K562 (cell line): ENCODE data around the gene SRD5A1. TPM values are rescaled to one million over a fixed set of nuclear protein-coding genes. Genes with fewer than 3 reads are reported as not detected.
A peak's percentile ranks its signal among the peaks of the same experiment; 100 is the strongest.

Experiments used
- ATAC-seq: fragments of 200-7000 bp; cut with Tn5 transposase; 3 replicates; pipeline ENCODE4 v1.9.1; 2020; ENCODE audit warnings: moderate library complexity
- BruUV-seq: library from RNA; stranded (reverse); fragments of 400-500 nt; replicated peaks from 2 replicates; lab custom pipeline; 2021; lab: Mats Ljungman, UMichigan
- CTCF ChIA-PET: fragments of 300-600 bp; formaldehyde crosslinking; extraction: SDS; loops from one replicate; lab custom pipeline; 2021; ENCODE audit warnings: low intra/inter-chr PET ratio; lab: Yijun Ruan, JAX
- POLR2A ChIA-PET: fragments of 300-600, 350-650 bp; sonication (Branson Sonifier 250); formaldehyde crosslinking; extraction: SDS; loops from one replicate; lab custom pipeline; 2021; ENCODE audit warnings: antibody characterized with exemption, inconsistent platforms; lab: Yijun Ruan, JAX
- DNase-seq, 4 experiments: peaks; one replicate each; pipeline versions ENCODE4 v3.0.0 to v3.0.0-alpha.2; 2011 to 2018; ENCODE audit warnings: low spot score in 3 of 4, mixed read lengths in 3 of 4; ENCODE audit errors: extremely low read depth in 1 of 4
- FAIRE-seq: peaks from 2 replicates; lab custom pipeline; 2011; peaks lifted over from hg19 to GRCh38; lab: Jason Lieb, UNC
- H2AFZ ChIP-seq: 2 replicates; pipeline ENCODE4 v1.6.0; 2011; ENCODE audit warnings: low read depth, low read length, control low read depth, inconsistent platforms
- H3K27ac ChIP-seq: fragments of 200-600 bp; 3 replicates; pipeline ENCODE4 v1.8.0; 2011; ENCODE audit warnings: low read depth, mild to moderate bottlenecking, control low read depth, inconsistent platforms, low read length, moderate library complexity, mixed read lengths; ENCODE audit errors: extremely low read depth
- H3K27me3 ChIP-seq, 2 experiments: fragments of 300-600 bp in 1 of 2; 2 replicates in 1 of 2; 3 replicates in 1 of 2; pipeline versions ENCODE4 v1.6.0 to v1.8.0; 2011; ENCODE audit warnings: inconsistent platforms in 2 of 2, low read length in 2 of 2, mild to moderate bottlenecking in 1 of 2, mixed read lengths in 1 of 2, moderate library complexity in 1 of 2; ENCODE audit not compliant: control insufficient read depth in 2 of 2, insufficient read depth in 2 of 2
- H3K36me3 ChIP-seq: fragments of 300-600 bp; 3 replicates; pipeline ENCODE4 v1.8.0; 2011; ENCODE audit warnings: mild to moderate bottlenecking, low read length, inconsistent platforms; ENCODE audit not compliant: control insufficient read depth, insufficient read depth
- H3K4me1 ChIP-seq, 2 experiments: fragments of 200-600 bp in 1 of 2; replicated peaks in 1 of 2; 2 replicates in 1 of 2; 3 replicates in 1 of 2; pipeline versions ENCODE4 v1.5.1 to v1.8.0; 2011; ENCODE audit warnings: inconsistent platforms in 2 of 2, low read length in 2 of 2, mild to moderate bottlenecking in 1 of 2, mixed read lengths in 1 of 2, moderate library complexity in 1 of 2; ENCODE audit not compliant: control insufficient read depth in 2 of 2, insufficient read depth in 2 of 2
- H3K4me2 ChIP-seq: 2 replicates; pipeline ENCODE4 v1.6.1; 2011; ENCODE audit warnings: low read length, control low read depth, inconsistent platforms, mixed read lengths; ENCODE audit not compliant: insufficient read depth
- H3K4me3 ChIP-seq: fragments of 200-600 bp; sonication (generic), shearing (Covaris generic); 2 replicates; pipeline ENCODE4 v1.5.1; 2016; ENCODE audit warnings: control low read depth, inconsistent platforms
- H3K79me2 ChIP-seq: fragments of 200-600 bp; 3 replicates; pipeline ENCODE4 v1.8.0; 2011; ENCODE audit warnings: low read length, inconsistent platforms; ENCODE audit not compliant: control insufficient read depth, insufficient read depth
- H3K9ac ChIP-seq, 2 experiments: 2 replicates each; pipeline versions ENCODE4 v1.6.0 to v1.6.1; 2011; ENCODE audit warnings: low read depth in 2 of 2, low read length in 2 of 2, control low read depth in 1 of 2, inconsistent platforms in 1 of 2, mild to moderate bottlenecking in 1 of 2, mixed read lengths in 1 of 2; ENCODE audit not compliant: insufficient read depth in 1 of 2
- H3K9me1 ChIP-seq: one replicate; pipeline ENCODE4 v1.6.0; 2011; ENCODE audit warnings: inconsistent platforms, mild to moderate bottlenecking, low read length, moderate library complexity; ENCODE audit not compliant: control insufficient read depth, insufficient read depth
- H3K9me3 ChIP-seq: replicated peaks from 2 replicates; pipeline ENCODE4 v1.5.1; 2011; ENCODE audit warnings: low read depth, low read length, inconsistent platforms; ENCODE audit not compliant: control insufficient read depth, insufficient read depth
- H4K20me1 ChIP-seq: replicated peaks from 2 replicates; pipeline ENCODE4 v1.6.1; 2011; ENCODE audit warnings: low read length, inconsistent platforms, mixed read lengths; ENCODE audit not compliant: control insufficient read depth, insufficient read depth
- ARID2 ChIP-seq: fragments of 450-650 bp; IDR thresholded peaks from 2 replicates; pipeline ENCODE4 v1.6.1; 2017; ENCODE audit warnings: antibody characterized with exemption, mild to moderate bottlenecking
- C11orf30 ChIP-seq: fragments of 450-650 bp; IDR thresholded peaks from 2 replicates; pipeline ENCODE4 v1.6.1; 2016; ENCODE audit warnings: low read depth, mild to moderate bottlenecking
- EZH2 ChIP-seq: IDR thresholded peaks from 2 replicates; pipeline ENCODE4 v1.6.1; 2012; ENCODE audit warnings: low read depth, mild to moderate bottlenecking, inconsistent platforms, low read length, borderline replicate concordance
- HMG20B ChIP-seq: fragments of 250-450 bp; sonication (Bioruptor Pico); IDR thresholded peaks from 2 replicates; pipeline ENCODE4 v1.5.0; 2021; ENCODE audit warnings: mild to moderate bottlenecking
- MAFF ChIP-seq: IDR thresholded peaks from 2 replicates; pipeline ENCODE4 v1.6.1; 2012; ENCODE audit warnings: low read length, improper control_type of control experiment
- MTA2 ChIP-seq: fragments of 450-650 bp; IDR thresholded peaks from 2 replicates; pipeline ENCODE4 v1.6.1; 2016; ENCODE audit warnings: low read depth
- STAT5A ChIP-seq: IDR thresholded peaks from 2 replicates; pipeline ENCODE4 v1.6.1; 2012; ENCODE audit warnings: low read length, inconsistent platforms, borderline replicate concordance
- ZNF197 ChIP-seq: fragments of 200-800 bp; sonication (Bioruptor generic); IDR thresholded peaks from 2 replicates; pipeline ENCODE4 v1.6.1; 2016; ENCODE audit warnings: low read depth, missing genetic modification characterization, missing compliant biosample characterization
- ZNF695 ChIP-seq: fragments of 450-650 bp; formaldehyde crosslinking; IDR thresholded peaks from 2 replicates; pipeline ENCODE4 v1.4.0; 2020; ENCODE audit warnings: mild to moderate bottlenecking, moderate library complexity
- WGBS: fragments of 100-300 bp; shearing (Covaris generic); methylation state at CpG from one replicate; pipeline ENCODE4 v1.1.6; 2016; ENCODE audit warnings: low coverage, mixed read lengths; ENCODE audit not compliant: insufficient coverage; ENCODE audit errors: missing lambda C conversion rate; 5-methylcytosine and 5-hydroxymethylcytosine counted together
- in situ Hi-C: fragments of 300-500 bp; cut with MboI; formaldehyde crosslinking; loops from 4 replicates; pipeline ENCODE4 v1.15.0; 2018; ENCODE audit warnings: inconsistent platforms, mixed read lengths
- intact Hi-C: fragments of 100-400 bp; cut with micrococcal nuclease; formaldehyde crosslinking; loops from 2 replicates; pipeline ENCODE4 v1.14.2; 2022
- polyA plus RNA-seq, 8 experiments: library from polyadenylated mRNA; depleted of rRNA in 4 of 8; stranded (reverse) in 5 of 8; unstranded in 3 of 8; fragments of >200 nt; fragmentation: Nextera tagmentation in 2 of 8; fragmentation: Illumina TruSeq in 1 of 8; extraction: Ambion mirVana in 2 of 8; extraction: Trizol in 1 of 8; gene quantifications; 2 replicates each; pipeline versions ENCODE4 v1.2.1 to v1.2.3, GENCODE V29; 2011 to 2014; ENCODE audit warnings: inconsistent platforms in 1 of 8, missing spikeins in 1 of 8
- total RNA-seq, 7 experiments: library from RNA; depleted of rRNA in 6 of 7; stranded (reverse); fragments of >200 nt in 6 of 7; fragmentation: Illumina TruSeq in 2 of 7; extraction: Trizol in 2 of 7; gene quantifications; 2 replicates each; pipeline versions ENCODE4 v1.2.1 to v1.2.3, GENCODE V29; 2011 to 2021; ENCODE audit warnings: low replicate concordance in 1 of 7
- TF ChIP-seq, protein P1 (sequence below): sonication (generic); formaldehyde crosslinking; IDR thresholded peaks from 2 replicates; pipeline ENCODE4 v1.8.0; 2022; ENCODE audit warnings: mild to moderate bottlenecking, missing genetic modification reagents, borderline replicate concordance
- TF ChIP-seq, protein P2 (sequence below): fragments of 250-450 bp; sonication (Bioruptor Pico); IDR thresholded peaks from 2 replicates; pipeline ENCODE4 v1.4.0; 2020; ENCODE audit warnings: mild to moderate bottlenecking, moderate library complexity
- TF ChIP-seq, protein P3 (sequence below), 2 experiments: fragments of 450-650 bp; IDR thresholded peaks; 2 replicates each; pipeline ENCODE4 v1.6.1; 2016
- TF ChIP-seq, protein P4 (sequence below): fragments of 450-650 bp; conservative IDR thresholded peaks from 2 replicates; pipeline ENCODE4 v1.6.1; 2016; ENCODE audit warnings: missing genetic modification characterization, low read depth, mild to moderate bottlenecking, missing compliant biosample characterization, moderate library complexity

The SRD5A1 gene
- total and polyA plus RNA-seq, 9 of the 15 experiments (the other 6 are each of a cell fraction or from before 2014, with no cell fraction given), result 1.3 to 22.6 (median 8.1) TPM

DNA sequence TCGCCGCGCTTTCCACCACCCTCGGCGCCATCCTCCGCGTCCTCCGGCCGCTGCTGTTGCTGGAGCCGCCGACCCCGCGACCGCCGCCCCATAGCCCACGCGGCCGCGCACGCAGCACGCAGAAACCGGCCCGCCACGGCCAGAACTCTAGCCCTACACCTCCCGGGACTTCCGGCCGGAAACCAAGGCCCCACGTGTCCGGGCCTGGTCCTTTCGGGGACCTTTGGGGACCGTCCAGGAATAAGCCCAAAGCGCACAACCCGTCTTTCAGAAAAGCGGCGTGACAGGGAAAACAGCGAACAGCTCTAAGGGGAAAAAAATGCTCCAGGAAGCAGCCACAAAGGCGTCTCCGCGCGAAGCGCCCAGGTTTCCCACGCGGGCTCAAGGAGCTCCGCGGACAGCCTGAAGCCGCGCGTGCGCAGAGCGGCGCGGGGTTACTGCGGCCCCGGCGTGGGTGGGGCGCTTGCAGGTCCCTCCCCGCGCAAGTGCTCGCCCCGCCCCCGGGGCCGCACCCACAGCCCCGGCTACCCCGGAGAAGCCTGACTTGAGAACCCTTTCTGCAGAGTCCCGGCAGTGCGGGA, at the start of gene SRD5A1, which contains the start of gene NSUN2 (continued):
- TF ChIP-seq, protein P1, sequence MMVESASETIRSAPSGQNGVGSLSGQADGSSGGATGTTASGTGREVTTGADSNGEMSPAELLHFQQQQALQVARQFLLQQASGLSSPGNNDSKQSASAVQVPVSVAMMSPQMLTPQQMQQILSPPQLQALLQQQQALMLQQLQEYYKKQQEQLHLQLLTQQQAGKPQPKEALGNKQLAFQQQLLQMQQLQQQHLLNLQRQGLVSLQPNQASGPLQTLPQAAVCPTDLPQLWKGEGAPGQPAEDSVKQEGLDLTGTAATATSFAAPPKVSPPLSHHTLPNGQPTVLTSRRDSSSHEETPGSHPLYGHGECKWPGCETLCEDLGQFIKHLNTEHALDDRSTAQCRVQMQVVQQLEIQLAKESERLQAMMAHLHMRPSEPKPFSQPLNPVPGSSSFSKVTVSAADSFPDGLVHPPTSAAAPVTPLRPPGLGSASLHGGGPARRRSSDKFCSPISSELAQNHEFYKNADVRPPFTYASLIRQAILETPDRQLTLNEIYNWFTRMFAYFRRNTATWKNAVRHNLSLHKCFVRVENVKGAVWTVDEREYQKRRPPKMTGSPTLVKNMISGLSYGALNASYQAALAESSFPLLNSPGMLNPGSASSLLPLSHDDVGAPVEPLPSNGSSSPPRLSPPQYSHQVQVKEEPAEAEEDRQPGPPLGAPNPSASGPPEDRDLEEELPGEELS, result 0 out of 2 replicates have a peak, but pooled peaks have one; percentile 87

DNA sequence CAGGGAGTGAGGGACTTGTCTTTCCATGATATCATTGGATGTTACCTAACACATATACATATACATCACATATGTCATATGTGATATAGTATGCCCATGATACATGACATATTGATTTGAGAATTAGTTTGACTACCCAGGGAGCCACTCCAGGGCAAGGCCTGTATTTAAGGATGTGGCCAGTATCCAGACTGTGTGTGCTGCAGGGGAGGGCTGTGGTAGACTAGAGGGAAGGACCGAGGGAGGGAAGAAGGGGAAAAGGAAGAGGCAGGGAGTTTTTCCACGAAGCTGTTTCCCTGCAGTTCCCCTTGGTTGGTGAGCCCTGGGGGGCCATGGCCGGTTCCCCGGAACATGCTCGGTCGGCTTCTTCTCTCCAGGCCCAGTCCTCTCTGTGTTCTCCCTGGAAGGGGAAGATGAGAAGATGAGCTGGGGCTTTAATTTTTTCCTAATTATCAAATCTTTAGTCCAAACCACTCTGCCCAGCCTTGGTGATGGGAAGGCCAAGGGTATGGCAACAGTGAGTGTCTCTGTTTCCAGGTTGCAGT, 49.1 kb upstream of the SRD5A1 start:
- Histone ChIP-seq H4K20me1 (0 out of 2 replicates have a peak, but pooled peaks cover 6% of the 10 kb centered on the region), H3K9me3 (no peaks in the 10 kb centered on the region), H2AFZ (no peak overlapping the region), H3K9ac (no peak overlapping the region), H3K4me3 (no peak overlapping the region), H3K36me3 (no peaks in the 10 kb centered on the region), H3K79me2 (no peaks in the 10 kb centered on the region), H3K27ac (no peak overlapping the region), H3K4me2 (no peak overlapping the region), H3K4me1 (peaks cover 0 to 12% of the 10 kb centered on the region in 2 experiments; a peak in 2 of 5 replicates), H3K9me1 (peaks cover 3% of the 10 kb centered on the region), H3K27me3 (peaks cover 58 to 68% of the 10 kb centered on the region in 2 experiments)
- ATAC-seq (no peak), FAIRE-seq (no peak), DNase-seq (no peak)
- in situ Hi-C loops, result no loop called here
- BruUV-seq, result no TSS peak
- WGBS, result 10% methylated on average over 6 of the region's 6 CpGs
- CTCF ChIA-PET, result no interaction called here
- POLR2A ChIA-PET, result no interaction called here
- intact Hi-C loops, result no loop called here
- TF ChIP-seq HMG20B (no peak), MAFF (no peak), ARID2 (no peak), C11orf30 (no peak), ZNF695 (no peak), STAT5A (no peak), MTA2 (no peak), ZNF197 (no peak), EZH2 (no peak)
- TF ChIP-seq, protein P2, sequence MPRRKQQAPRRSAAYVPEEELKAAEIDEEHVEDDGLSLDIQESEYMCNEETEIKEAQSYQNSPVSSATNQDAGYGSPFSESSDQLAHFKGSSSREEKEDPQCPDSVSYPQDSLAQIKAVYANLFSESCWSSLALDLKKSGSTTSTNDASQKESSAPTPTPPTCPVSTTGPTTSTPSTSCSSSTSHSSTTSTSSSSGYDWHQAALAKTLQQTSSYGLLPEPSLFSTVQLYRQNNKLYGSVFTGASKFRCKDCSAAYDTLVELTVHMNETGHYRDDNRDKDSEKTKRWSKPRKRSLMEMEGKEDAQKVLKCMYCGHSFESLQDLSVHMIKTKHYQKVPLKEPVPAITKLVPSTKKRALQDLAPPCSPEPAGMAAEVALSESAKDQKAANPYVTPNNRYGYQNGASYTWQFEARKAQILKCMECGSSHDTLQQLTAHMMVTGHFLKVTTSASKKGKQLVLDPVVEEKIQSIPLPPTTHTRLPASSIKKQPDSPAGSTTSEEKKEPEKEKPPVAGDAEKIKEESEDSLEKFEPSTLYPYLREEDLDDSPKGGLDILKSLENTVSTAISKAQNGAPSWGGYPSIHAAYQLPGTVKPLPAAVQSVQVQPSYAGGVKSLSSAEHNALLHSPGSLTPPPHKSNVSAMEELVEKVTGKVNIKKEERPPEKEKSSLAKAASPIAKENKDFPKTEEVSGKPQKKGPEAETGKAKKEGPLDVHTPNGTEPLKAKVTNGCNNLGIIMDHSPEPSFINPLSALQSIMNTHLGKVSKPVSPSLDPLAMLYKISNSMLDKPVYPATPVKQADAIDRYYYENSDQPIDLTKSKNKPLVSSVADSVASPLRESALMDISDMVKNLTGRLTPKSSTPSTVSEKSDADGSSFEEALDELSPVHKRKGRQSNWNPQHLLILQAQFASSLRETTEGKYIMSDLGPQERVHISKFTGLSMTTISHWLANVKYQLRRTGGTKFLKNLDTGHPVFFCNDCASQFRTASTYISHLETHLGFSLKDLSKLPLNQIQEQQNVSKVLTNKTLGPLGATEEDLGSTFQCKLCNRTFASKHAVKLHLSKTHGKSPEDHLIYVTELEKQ, result no peak
- TF ChIP-seq, protein P3, sequence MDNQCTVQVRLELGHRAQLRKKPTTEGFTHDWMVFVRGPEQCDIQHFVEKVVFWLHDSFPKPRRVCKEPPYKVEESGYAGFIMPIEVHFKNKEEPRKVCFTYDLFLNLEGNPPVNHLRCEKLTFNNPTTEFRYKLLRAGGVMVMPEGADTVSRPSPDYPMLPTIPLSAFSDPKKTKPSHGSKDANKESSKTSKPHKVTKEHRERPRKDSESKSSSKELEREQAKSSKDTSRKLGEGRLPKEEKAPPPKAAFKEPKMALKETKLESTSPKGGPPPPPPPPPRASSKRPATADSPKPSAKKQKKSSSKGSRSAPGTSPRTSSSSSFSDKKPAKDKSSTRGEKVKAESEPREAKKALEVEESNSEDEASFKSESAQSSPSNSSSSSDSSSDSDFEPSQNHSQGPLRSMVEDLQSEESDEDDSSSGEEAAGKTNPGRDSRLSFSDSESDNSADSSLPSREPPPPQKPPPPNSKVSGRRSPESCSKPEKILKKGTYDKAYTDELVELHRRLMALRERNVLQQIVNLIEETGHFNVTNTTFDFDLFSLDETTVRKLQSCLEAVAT (IDR thresholded peaks at IDR 0.05), result no peak
- TF ChIP-seq, protein P4, sequence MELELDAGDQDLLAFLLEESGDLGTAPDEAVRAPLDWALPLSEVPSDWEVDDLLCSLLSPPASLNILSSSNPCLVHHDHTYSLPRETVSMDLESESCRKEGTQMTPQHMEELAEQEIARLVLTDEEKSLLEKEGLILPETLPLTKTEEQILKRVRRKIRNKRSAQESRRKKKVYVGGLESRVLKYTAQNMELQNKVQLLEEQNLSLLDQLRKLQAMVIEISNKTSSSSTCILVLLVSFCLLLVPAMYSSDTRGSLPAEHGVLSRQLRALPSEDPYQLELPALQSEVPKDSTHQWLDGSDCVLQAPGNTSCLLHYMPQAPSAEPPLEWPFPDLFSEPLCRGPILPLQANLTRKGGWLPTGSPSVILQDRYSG (tag), result no peak
